GM18526 (cell line): Measurements from ENCODE around the gene TNS4.

ENCODE experiments used
- POLR2A ChIP-seq: IDR thresholded peaks from 3 replicates; pipeline ENCODE4 v1.6.1; 2011; ENCODE audit not compliant: insufficient read length; ENCODE audit errors: extremely low read depth

TNS4 gene

GRCh38 chr17:40432864-40433528 lies 68.4 kb downstream of the TNS4 start:
- TF ChIP-seq POLR2A: no peak

GRCh38 chr17:40431231-40431602 lies 70.2 kb downstream of the TNS4 start:
- no peak for TF ChIP-seq POLR2A

GRCh38 chr17:40430272-40431230 lies 70.9 kb downstream of the TNS4 start:
- TF ChIP-seq POLR2A: no peak

GRCh38 chr17:40427002-40427491 lies 74.4 kb downstream of the TNS4 start:
- no peak for TF ChIP-seq POLR2A
